ENCODE measurements around the gene AXL. TPM values are rescaled to one million over a fixed set of nuclear protein-coding genes. Genes with fewer than 3 reads are reported as not detected.

AXL gene
- total and polyA plus RNA-seq, 9 of the 15 experiments (the other 6 are each of a cell fraction or from before 2014, with no cell fraction given) = 0.80 to 6.6 (median 1.6) TPM

DNA sequence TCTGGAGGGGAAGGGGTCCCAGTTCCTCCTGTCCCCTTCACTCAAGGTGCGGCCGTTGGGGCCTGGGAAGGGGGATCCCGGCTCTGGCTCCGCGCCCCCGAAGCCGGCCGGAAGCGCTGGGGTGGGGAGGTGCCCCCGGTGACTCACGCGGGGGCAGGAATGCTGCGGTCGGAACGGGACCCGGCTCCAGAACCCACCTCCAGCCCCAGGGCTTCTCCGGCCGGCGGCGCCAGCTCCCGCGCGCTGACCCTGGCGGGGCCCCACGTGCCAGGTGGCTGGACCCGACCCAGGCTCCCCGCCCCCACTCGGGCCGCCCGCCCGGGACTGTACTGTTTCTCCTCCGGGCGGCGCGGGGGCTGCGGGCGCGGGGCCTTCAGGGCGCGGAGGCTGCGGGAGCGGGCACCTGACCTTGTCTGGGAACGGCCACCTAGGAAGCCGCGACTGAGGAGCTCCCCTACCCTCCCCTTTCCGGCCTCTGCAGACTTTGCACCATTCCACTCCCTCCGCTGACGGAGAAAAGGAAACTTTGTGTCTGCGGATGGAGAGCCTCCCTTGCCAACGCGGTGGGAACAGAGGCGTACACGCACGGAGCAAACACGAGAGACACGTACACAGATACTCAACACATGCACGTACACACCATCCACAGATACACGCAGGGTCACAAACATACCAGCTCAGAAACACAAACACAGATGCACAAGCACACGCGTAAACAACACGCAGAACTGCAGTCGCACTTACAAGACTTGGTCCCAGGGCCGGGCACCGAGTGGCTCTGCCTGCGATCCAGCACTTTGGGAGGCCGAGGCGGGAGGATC, 7.2 kb downstream of the AXL start (continued):
- TF ChIP-seq TAF15 (IDR thresholded peaks at IDR 0.05; ENCODE audit: low read depth, low read length) (no peak), NCOA2 (IDR thresholded peaks at IDR 0.05; ENCODE audit: partially characterized antibody in 2 of 2) (no peak), ZKSCAN1 (IDR thresholded peaks at IDR 0.05; ENCODE audit: low read depth, low read length) (no peak), FOXK2 (conservative IDR thresholded peaks at IDR 0.05 in 1 of 2, IDR thresholded peaks at IDR 0.05 in 1 of 2; ENCODE audit: low read depth in 2 of 2) (0 out of 4 replicates have a peak, but pooled peaks of 1 of the 2 experiments have one; percentile 34), ZNF274 (IDR thresholded peaks at IDR 0.05; ENCODE audit: borderline replicate concordance, low read depth, low read length) (no peak), E2F3 (CRISPR knock-in tag; IDR thresholded peaks at IDR 0.05) (0 out of 2 replicates have a peak, but pooled peaks have one; percentile 57), ZNF175 (CRISPR knock-in tag; IDR thresholded peaks at IDR 0.05; ENCODE audit: low read depth) (peak; percentile 74; the same call in 1 of the 2 replicates), PREB (CRISPR knock-in tag; IDR thresholded peaks at IDR 0.05) (no peak), NELFE (IDR thresholded peaks at IDR 0.05; ENCODE audit: insufficient read depth, insufficient read length) (no peak), ILK (tag; IDR thresholded peaks at IDR 0.05; ENCODE audit: borderline replicate concordance, low read depth) (no peak), FIP1L1 (IDR thresholded peaks at IDR 0.05; ENCODE audit: low read depth, low read length, poor library complexity, severe bottlenecking) (peak; percentile 64), ZNF24 (IDR thresholded peaks at IDR 0.05) (no peak), SOX6 (IDR thresholded peaks at IDR 0.05) (no peak; the same call in 1 of the 2 replicates), LEF1 (IDR thresholded peaks at IDR 0.05) (0 out of 2 replicates have a peak, but pooled peaks have one; percentile 31), SIRT6 (IDR thresholded peaks at IDR 0.05; ENCODE audit: low read depth, low read length) (no peak), EP400 (IDR thresholded peaks at IDR 0.05) (no peak), RBM15 (IDR thresholded peaks at IDR 0.05; ENCODE audit: insufficient read depth, low read length) (no peak)
- TF ChIP-seq, protein P1, sequence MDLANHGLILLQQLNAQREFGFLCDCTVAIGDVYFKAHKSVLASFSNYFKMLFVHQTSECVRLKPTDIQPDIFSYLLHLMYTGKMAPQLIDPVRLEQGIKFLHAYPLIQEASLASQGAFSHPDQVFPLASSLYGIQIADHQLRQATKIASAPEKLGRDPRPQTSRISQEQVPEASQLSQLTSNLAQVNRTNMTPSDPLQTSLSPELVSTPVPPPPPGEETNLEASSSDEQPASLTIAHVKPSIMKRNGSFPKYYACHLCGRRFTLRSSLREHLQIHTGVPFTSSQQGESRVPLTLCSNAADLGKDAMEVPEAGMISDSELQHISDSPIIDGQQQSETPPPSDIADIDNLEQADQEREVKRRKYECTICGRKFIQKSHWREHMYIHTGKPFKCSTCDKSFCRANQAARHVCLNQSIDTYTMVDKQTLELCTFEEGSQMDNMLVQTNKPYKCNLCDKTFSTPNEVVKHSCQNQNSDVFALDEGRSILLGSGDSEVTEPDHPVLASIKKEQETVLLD (IDR thresholded peaks at IDR 0.05) = peak; percentile 17; the same call in 1 of the 2 replicates
- TF ChIP-seq, protein P2, sequence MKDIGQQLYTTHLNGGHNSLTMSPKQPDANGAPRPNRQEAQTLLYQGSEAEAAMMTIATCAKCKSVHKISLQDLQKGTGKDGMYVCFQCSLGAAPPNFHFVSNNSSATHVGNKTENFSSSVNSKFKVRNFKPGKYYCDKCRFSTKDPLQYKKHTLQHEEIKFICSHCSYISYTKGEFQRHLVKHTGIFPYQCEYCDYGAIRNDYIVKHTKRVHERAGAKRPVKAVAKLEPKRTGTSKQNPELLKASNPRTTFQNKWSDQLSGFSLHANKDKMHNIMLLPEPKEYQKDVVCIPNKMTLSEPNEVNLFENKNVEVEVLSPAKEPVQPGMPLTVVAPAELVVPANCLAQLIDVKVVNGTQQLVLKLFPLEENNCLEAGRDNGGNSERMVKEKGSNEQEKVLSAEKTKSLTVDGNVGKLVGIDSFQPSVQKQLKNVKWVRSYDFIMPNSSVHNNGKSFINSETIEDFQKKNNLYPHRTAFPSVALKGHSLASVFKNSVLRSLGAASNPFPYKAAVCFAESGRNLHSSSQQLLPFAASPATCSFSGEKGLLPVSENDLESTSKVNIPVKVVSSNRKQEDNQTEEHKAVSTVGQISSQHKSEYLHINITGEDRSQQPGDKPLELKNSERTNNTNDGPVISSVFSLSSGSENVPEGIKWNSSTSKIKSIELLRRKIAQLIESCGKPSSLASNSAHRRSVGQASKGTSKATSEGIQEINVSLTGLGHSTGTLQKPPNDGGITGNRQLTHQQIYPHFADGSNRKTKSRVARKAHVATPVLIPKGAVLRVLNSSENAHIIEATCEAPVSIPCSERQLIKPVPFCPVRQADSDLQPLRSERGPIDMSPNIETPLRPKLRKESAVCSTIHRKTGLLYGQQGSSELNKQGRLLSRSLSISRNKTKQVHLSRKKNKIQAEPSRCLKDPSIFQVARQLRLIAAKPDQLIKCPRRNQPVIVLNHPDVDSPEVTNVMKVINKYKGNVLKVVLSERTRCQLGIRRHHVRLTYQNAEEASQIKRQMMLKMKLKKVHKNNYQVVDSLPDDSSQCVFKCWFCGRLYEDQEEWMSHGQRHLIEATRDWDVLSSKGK (CRISPR knock-in tag; IDR thresholded peaks at IDR 0.05) = no peak
- TF ChIP-seq, protein P3, sequence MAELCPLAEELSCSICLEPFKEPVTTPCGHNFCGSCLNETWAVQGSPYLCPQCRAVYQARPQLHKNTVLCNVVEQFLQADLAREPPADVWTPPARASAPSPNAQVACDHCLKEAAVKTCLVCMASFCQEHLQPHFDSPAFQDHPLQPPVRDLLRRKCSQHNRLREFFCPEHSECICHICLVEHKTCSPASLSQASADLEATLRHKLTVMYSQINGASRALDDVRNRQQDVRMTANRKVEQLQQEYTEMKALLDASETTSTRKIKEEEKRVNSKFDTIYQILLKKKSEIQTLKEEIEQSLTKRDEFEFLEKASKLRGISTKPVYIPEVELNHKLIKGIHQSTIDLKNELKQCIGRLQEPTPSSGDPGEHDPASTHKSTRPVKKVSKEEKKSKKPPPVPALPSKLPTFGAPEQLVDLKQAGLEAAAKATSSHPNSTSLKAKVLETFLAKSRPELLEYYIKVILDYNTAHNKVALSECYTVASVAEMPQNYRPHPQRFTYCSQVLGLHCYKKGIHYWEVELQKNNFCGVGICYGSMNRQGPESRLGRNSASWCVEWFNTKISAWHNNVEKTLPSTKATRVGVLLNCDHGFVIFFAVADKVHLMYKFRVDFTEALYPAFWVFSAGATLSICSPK (IDR thresholded peaks at IDR 0.05; ENCODE audit: borderline replicate concordance) = no peak
